Natural killer cell treated with Interleukin-12 subunit alpha and Interleukin-12 subunit beta and Interleukin-15 and Interleukin-18, amount 100 ng/mL, for 72 hours (primary cell): ENCODE results near the gene TAF1C. TPM values are rescaled to one million over a fixed set of nuclear protein-coding genes. Genes with fewer than 3 reads are reported as not detected.

Source experiments
- ATAC-seq, 2 donors: fragments of 150-1000 bp; cut with Tn5 transposase in 1 of 2; sonication (Bioruptor Pico), chemical (Tn5 transposase) in 1 of 2; 2 replicates each; pipeline ENCODE4 v1.10.0; 2021
- DNase-seq: peaks from one replicate; pipeline ENCODE4 v3.0.0; 2022; ENCODE audit warnings: low spot score
- H3K27ac Mint-ChIP-seq, 2 donors: 1 replicate in 1 of 2; 2 replicates in 1 of 2; pipeline ENCODE4 v1.8.0; 2022; ENCODE audit warnings: mixed read lengths in 2 of 2, mild to moderate bottlenecking in 1 of 2, moderate library complexity in 1 of 2
- H3K27me3 Mint-ChIP-seq, 2 donors: 1 replicate in 1 of 2; 2 replicates in 1 of 2; pipeline ENCODE4 v1.8.0; 2022; ENCODE audit warnings: mixed read lengths in 2 of 2
- H3K36me3 Mint-ChIP-seq: one replicate; pipeline ENCODE4 v1.8.0; 2022; ENCODE audit warnings: mixed read lengths
- H3K4me1 Mint-ChIP-seq, 2 donors: 1 replicate in 1 of 2; 2 replicates in 1 of 2; pipeline ENCODE4 v1.8.0; 2022; ENCODE audit warnings: low read depth in 2 of 2, mixed read lengths in 2 of 2, mild to moderate bottlenecking in 1 of 2
- H3K4me3 Mint-ChIP-seq: one replicate; pipeline ENCODE4 v1.8.0; 2022; ENCODE audit warnings: mixed read lengths
- H3K9me3 Mint-ChIP-seq: 2 replicates; pipeline ENCODE4 v1.8.0; 2022; ENCODE audit warnings: mixed read lengths
- total RNA-seq, 2 donors: library from RNA; stranded (reverse); gene quantifications; one replicate each; pipeline ENCODE4 v1.2.3, GENCODE V29; 2022

Gene TAF1C, protein sequence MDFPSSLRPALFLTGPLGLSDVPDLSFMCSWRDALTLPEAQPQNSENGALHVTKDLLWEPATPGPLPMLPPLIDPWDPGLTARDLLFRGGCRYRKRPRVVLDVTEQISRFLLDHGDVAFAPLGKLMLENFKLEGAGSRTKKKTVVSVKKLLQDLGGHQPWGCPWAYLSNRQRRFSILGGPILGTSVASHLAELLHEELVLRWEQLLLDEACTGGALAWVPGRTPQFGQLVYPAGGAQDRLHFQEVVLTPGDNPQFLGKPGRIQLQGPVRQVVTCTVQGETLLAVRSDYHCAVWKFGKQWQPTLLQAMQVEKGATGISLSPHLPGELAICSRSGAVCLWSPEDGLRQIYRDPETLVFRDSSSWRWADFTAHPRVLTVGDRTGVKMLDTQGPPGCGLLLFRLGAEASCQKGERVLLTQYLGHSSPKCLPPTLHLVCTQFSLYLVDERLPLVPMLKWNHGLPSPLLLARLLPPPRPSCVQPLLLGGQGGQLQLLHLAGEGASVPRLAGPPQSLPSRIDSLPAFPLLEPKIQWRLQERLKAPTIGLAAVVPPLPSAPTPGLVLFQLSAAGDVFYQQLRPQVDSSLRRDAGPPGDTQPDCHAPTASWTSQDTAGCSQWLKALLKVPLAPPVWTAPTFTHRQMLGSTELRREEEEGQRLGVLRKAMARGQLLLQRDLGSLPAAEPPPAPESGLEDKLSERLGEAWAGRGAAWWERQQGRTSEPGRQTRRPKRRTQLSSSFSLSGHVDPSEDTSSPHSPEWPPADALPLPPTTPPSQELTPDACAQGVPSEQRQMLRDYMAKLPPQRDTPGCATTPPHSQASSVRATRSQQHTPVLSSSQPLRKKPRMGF
- 10 to 100 TPM; 50.4 to 92.3 TPM for total RNA-seq

DNA sequence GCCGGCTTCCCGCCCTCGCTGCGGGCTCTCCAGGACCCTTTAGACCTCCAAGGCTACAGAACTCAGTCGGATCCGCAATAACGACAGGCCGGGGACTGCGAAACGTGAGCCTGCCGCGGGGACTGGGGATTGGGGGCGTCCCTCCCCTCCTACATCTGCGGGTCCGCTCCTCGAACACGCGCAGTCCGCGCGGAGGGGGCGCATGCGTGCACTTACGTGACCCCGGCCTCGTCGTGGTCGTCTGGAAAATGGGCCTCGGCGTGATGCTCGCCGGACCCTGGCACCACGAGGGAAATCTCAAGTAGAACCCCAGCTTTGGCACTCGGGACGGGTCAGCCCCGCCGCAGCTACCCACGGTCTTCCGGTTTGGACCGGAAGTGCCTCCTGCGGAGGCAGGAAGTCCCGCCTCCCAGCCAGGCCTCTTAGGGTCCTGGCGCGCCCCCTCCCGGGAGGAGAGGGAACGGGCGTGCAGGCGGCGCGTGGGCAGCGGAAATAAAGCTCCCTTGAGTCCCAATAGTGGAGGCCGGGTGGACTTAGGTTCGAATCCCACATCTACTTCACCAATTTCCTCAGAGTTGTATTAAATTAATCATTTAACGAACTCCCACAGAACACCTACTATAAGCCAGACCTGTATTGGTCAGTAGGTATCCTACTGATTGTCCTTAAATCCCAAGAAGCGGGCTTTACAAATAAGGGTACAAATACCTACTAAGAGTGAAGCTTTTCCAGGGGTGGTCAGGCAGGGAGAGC is at the start of gene TAF1C:
TSS of gene TAF1C (minus strand) at position 373 of the 753 bp plus-strand sequence. CDS start 2,069 bp downstream, outside the sequence.
- H3K27me3 Mint-ChIP-seq: no peaks in the 10 kb centered on the region
- DNase-seq (peak; percentile 93), ATAC-seq (peak; percentile 98)
- no peaks in the 10 kb centered on the region for H3K36me3 Mint-ChIP-seq
- peak within 1 kb of the TSS; percentile 83 to 94 for H3K27ac Mint-ChIP-seq
- no peaks in the 10 kb centered on the region for H3K9me3 Mint-ChIP-seq
- peaks cover 14% of the 10 kb centered on the region in 2 donors for H3K4me1 Mint-ChIP-seq
- H3K4me3 Mint-ChIP-seq: peak within 1 kb of the TSS; percentile 94

GRCh38 chr16:84234321-84235241 is 47.7 kb upstream of the TAF1C start:
- Mint-ChIP-seq H3K4me1 (no peaks in the 10 kb centered on the region), H3K36me3 (no peaks in the 10 kb centered on the region), H3K9me3 (no peaks in the 10 kb centered on the region), H3K4me3 (no peak overlapping the region), H3K27me3 (peaks cover 18 to 20% of the 10 kb centered on the region in 2 donors), H3K27ac (no peak overlapping the region)
- ATAC-seq (no peak), DNase-seq (no peak)

DNA sequence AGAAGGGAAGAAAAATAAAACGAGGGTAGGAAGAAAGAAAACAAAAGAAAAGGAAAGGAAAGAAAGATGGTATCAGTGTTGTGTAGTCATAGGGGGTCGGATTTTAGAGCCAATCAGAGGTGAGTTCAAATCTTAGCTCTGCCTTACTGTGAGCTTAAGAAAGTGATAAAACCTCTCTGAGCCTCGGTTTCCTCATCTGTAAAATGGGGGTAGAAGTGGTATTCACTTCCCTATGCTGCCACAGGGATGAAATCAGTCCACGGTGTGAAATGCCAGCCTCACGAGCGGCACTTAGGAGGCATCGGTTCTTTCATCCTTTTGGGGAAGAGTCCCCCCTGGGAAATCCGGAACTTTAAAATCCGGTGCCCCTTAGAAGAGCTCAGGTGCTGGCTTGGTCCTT is 46.9 kb upstream of the TAF1C start:
- no peak overlapping the region for H3K27ac Mint-ChIP-seq
- no peak overlapping the region for H3K4me3 Mint-ChIP-seq
- DNase-seq: no peak
- H3K9me3 Mint-ChIP-seq: no peaks in the 10 kb centered on the region
- no peaks in the 10 kb centered on the region for H3K36me3 Mint-ChIP-seq
- H3K4me1 Mint-ChIP-seq: no peaks in the 10 kb centered on the region
- no peak for ATAC-seq
- peaks cover 12 to 14% of the 10 kb centered on the region in 2 donors for H3K27me3 Mint-ChIP-seq

- H3K27me3 Mint-ChIP-seq: peaks cover 12 to 13% of the 10 kb centered on the region in 2 donors
- H3K4me1 Mint-ChIP-seq: no peaks in the 10 kb centered on the region
- H3K27ac Mint-ChIP-seq: no peak overlapping the region
- H3K36me3 Mint-ChIP-seq: no peaks in the 10 kb centered on the region
- DNase-seq (no peak), ATAC-seq (no peak)
- no peaks in the 10 kb centered on the region for H3K9me3 Mint-ChIP-seq
- H3K4me3 Mint-ChIP-seq: no peak overlapping the region
Measured at GRCh38 chr16:84232969-84233368, 46.1 kb upstream of the TAF1C start.

GRCh38 chr16:84232060-84232459 is 45.2 kb upstream of the TAF1C start:
- no peak overlapping the region for H3K4me3 Mint-ChIP-seq
- H3K9me3 Mint-ChIP-seq: no peaks in the 10 kb centered on the region
- DNase-seq (no peak), ATAC-seq (no peak)
- H3K36me3 Mint-ChIP-seq: no peaks in the 10 kb centered on the region
- H3K27ac Mint-ChIP-seq: no peak overlapping the region
- H3K4me1 Mint-ChIP-seq: no peaks in the 10 kb centered on the region
- H3K27me3 Mint-ChIP-seq: peaks cover 14 to 20% of the 10 kb centered on the region in 2 donors

- no peaks in the 10 kb centered on the region for H3K9me3 Mint-ChIP-seq
- peaks cover 17 to 33% of the 10 kb centered on the region in 2 donors for H3K27me3 Mint-ChIP-seq
- ATAC-seq (no peak), DNase-seq (no peak)
- H3K4me3 Mint-ChIP-seq: no peak overlapping the region
- H3K27ac Mint-ChIP-seq: no peak overlapping the region
- H3K36me3 Mint-ChIP-seq: no peaks in the 10 kb centered on the region
- no peaks in the 10 kb centered on the region for H3K4me1 Mint-ChIP-seq
Measured at GRCh38 chr16:84229471-84229870, 42.6 kb upstream of the TAF1C start.

DNA sequence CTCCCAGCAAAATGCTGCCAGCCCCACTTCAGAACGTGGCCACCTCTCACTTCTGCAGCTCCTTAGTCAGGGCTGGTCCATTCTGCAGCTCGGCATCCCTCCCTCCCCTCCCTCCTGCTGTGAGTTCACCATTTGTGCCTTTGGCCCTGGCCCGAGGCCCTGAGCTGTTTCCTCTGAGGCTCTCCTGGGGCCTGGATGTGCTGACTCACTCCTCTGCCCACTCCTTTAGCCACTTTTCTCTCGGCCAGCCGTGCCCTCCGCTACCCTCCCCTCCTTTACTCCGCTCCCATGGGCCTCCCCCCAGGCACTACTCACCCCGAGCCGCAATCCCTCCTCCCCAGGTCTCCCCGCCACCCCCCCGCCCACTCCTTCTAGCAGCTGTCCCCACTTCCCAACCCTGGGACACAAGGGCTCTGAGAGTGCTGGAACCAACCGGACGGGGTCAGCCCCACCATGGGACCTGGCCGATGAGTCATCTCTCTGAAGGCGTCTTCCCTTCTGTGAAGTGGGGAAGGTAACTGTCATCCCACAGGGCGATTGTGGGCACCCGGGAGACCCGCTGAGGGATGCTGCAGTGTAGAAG is 41.5 kb upstream of the TAF1C start:
- Mint-ChIP-seq H3K4me1 (no peaks in the 10 kb centered on the region), H3K9me3 (no peaks in the 10 kb centered on the region), H3K27ac (no peak overlapping the region), H3K27me3 (peaks cover 17 to 33% of the 10 kb centered on the region in 2 donors), H3K4me3 (no peak overlapping the region), H3K36me3 (no peaks in the 10 kb centered on the region)
- DNase-seq: no peak
- ATAC-seq: peak in 1 of 2 donors; percentile 41

- Mint-ChIP-seq H3K9me3 (no peaks in the 10 kb centered on the region), H3K27me3 (peaks cover 17 to 33% of the 10 kb centered on the region in 2 donors), H3K4me1 (no peaks in the 10 kb centered on the region), H3K36me3 (no peaks in the 10 kb centered on the region), H3K4me3 (no peak overlapping the region), H3K27ac (no peak overlapping the region)
- ATAC-seq: no peak
- no peak for DNase-seq
Measured at GRCh38 chr16:84227548-84227947, 40.7 kb upstream of the TAF1C start.

GRCh38 chr16:84226026-84226425 is 39.2 kb upstream of the TAF1C start:
- peaks cover 14 to 22% of the 10 kb centered on the region in 2 donors for H3K27me3 Mint-ChIP-seq
- H3K4me1 Mint-ChIP-seq: no peaks in the 10 kb centered on the region

DNA sequence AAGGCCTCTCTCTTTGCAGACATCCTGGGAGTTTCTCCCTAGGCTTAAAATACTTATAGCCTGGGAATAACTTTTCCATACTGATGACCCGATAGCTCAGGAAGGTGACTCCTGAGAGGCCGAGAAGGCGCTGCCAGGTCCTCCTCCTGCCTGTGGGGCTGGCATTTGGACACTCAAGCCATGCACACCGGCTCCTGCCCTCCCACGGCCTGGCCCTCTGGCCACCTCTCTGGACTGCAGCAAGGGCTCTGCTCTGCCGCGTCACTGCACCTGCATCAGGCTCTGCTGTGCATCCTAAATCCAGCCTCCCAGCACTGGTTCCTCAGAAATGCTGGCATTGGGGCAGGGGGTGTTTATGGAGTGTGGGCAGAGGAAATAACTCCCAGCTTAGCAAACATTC is 38.7 kb upstream of the TAF1C start:
- peaks cover 13 to 19% of the 10 kb centered on the region in 2 donors for H3K27me3 Mint-ChIP-seq
- H3K36me3 Mint-ChIP-seq: no peaks in the 10 kb centered on the region
- no peaks in the 10 kb centered on the region for H3K4me1 Mint-ChIP-seq
- DNase-seq (no peak), ATAC-seq (no peak)
- no peak overlapping the region for H3K27ac Mint-ChIP-seq
- H3K9me3 Mint-ChIP-seq: no peaks in the 10 kb centered on the region
- no peak overlapping the region for H3K4me3 Mint-ChIP-seq

More at GRCh38 chr16:84226026-84226425, 39.2 kb upstream of the TAF1C start:
- peak overlapping the region in 1 of 2 donors; percentile 60 for H3K27ac Mint-ChIP-seq
- DNase-seq (no peak), ATAC-seq (no peak)
- no peak overlapping the region for H3K4me3 Mint-ChIP-seq
- H3K9me3 Mint-ChIP-seq: no peaks in the 10 kb centered on the region
- no peaks in the 10 kb centered on the region for H3K36me3 Mint-ChIP-seq

DNA sequence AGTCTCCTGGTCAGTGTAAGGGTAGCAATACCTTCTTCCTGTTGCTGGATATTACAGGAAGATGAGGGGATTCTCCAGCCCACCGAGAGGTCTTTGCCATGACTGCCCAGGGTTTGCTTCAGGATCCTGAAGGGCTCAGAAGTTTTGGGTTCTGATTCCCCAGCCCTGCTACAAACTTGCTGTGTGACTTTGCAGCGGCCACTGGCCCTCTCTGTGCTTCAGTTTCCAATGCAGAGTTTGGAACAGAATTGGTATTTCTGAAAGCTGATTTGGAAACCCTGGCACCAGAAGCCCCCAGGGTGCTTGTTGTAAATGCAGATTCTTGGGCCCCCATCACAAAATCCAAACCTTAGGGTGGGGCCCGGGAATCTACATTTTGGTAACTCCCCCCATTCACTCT is 38.3 kb upstream of the TAF1C start:
- no peak for ATAC-seq

DNA sequence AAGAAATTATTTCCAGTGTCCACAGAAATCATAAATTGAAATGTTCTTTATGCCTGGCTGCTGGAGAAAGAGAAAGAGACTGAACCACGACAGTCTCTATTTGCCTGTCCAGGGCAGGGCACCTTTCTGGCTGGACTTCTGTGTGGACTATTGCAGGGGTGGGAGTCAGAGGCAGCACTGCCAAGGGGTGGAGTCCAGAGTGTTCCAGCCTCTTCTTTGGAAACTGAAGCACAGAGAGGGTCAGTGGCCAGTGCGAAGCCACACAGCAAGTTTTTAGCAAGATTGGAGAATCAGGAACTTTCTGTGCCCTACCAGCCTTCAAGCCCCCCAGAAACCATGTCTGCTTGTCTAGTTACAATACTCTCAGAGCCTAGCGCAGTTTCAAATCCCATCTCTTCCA is 37.7 kb upstream of the TAF1C start:
- Mint-ChIP-seq H3K4me3 (no peak overlapping the region), H3K27ac (no peak overlapping the region), H3K27me3 (peaks cover 13 to 19% of the 10 kb centered on the region in 2 donors), H3K4me1 (no peaks in the 10 kb centered on the region), H3K36me3 (no peaks in the 10 kb centered on the region), H3K9me3 (no peaks in the 10 kb centered on the region)
- DNase-seq (no peak), ATAC-seq (no peak)

More for the DNA sequence above, 38.3 kb upstream of the TAF1C start:
- H3K36me3 Mint-ChIP-seq: no peaks in the 10 kb centered on the region
- no peak overlapping the region for H3K27ac Mint-ChIP-seq
- H3K9me3 Mint-ChIP-seq: no peaks in the 10 kb centered on the region
- DNase-seq: no peak
- H3K4me3 Mint-ChIP-seq: no peak overlapping the region
- H3K4me1 Mint-ChIP-seq: no peaks in the 10 kb centered on the region
- H3K27me3 Mint-ChIP-seq: peaks cover 13 to 19% of the 10 kb centered on the region in 2 donors
